CD4-positive, CD25-positive, alpha-beta regulatory T cell (primary cell): ENCODE measurements around the gene PCNT. TPM values are rescaled to one million over a fixed set of nuclear protein-coding genes. Genes with fewer than 3 reads are reported as not detected.
A peak's percentile ranks its signal among the peaks of the same experiment; 100 is the strongest.

Experiments
- ATAC-seq, 2 donors: fragments of 150-1000 bp; cut with Tn5 transposase; one replicate each; pipeline ENCODE4 v1.10.0; 2021; ENCODE audit warnings: low read depth in 2 of 2, moderate number of reproducible peaks in 2 of 2, moderate library complexity in 1 of 2
- DNase-seq, 3 donors: peaks; one replicate each; pipeline versions ENCODE4 v3.0.0 to v3.0.0-alpha.2; 2012 to 2022; ENCODE audit warnings: mixed read lengths in 1 of 3
- H3K27ac ChIP-seq: one replicate; pipeline ENCODE4 v1.7.0; 2013; ENCODE audit warnings: mild to moderate bottlenecking, low read length; ENCODE audit not compliant: insufficient read depth, poor library complexity, severe bottlenecking
- H3K27me3 ChIP-seq: one replicate; pipeline ENCODE4 v1.7.0; 2013; ENCODE audit warnings: low read length; ENCODE audit not compliant: control insufficient read depth, insufficient read depth
- H3K36me3 ChIP-seq: one replicate; pipeline ENCODE4 v1.7.0; 2013; ENCODE audit warnings: mild to moderate bottlenecking, low read length, moderate library complexity; ENCODE audit not compliant: control insufficient read depth, insufficient read depth
- H3K4me1 ChIP-seq: 2 replicates; pipeline ENCODE4 v1.7.0; 2013; ENCODE audit warnings: mild to moderate bottlenecking, low read length; ENCODE audit not compliant: insufficient read depth, control insufficient read depth, poor library complexity, severe bottlenecking
- H3K4me3 ChIP-seq: one replicate; pipeline ENCODE4 v1.7.0; 2013; ENCODE audit warnings: low read depth, mild to moderate bottlenecking, low read length, moderate library complexity
- H3K9me3 ChIP-seq, 2 experiments: 1 replicate in 1 of 2; 2 replicates in 1 of 2; pipeline ENCODE4 v1.7.0; 2013; ENCODE audit warnings: low read length in 2 of 2, mild to moderate bottlenecking in 1 of 2, moderate library complexity in 1 of 2; ENCODE audit not compliant: control insufficient read depth in 2 of 2
- H3K27ac Mint-ChIP-seq, 3 donors: one replicate each; pipeline ENCODE4 v1.8.0; 2020 to 2022; ENCODE audit warnings: mild to moderate bottlenecking in 3 of 3, mixed read lengths in 3 of 3, moderate library complexity in 2 of 3
- H3K27me3 Mint-ChIP-seq: one replicate; pipeline ENCODE4 v1.8.0; 2022; ENCODE audit warnings: mild to moderate bottlenecking, mixed read lengths
- H3K36me3 Mint-ChIP-seq: one replicate; pipeline ENCODE4 v1.8.0; 2020; ENCODE audit warnings: mixed read lengths
- H3K4me1 Mint-ChIP-seq, 4 donors: one replicate each; pipeline ENCODE4 v1.8.0; 2020 to 2022; ENCODE audit warnings: mixed read lengths in 4 of 4, mild to moderate bottlenecking in 1 of 4
- H3K4me3 Mint-ChIP-seq, 4 donors: one replicate each; pipeline ENCODE4 v1.8.0; 2020 to 2022; ENCODE audit warnings: mild to moderate bottlenecking in 4 of 4, mixed read lengths in 4 of 4, moderate library complexity in 3 of 4
- H3K9me3 Mint-ChIP-seq, 7 donors: one replicate each; pipeline ENCODE4 v1.8.0; 2020 to 2022; ENCODE audit warnings: mixed read lengths in 7 of 7, mild to moderate bottlenecking in 3 of 7, moderate library complexity in 2 of 7
- polyA plus RNA-seq, 4 donors: library from polyadenylated mRNA; unstranded; fragments of 300-500 nt; fragmentation: Illumina TruSeq; gene quantifications; one replicate each; pipeline ENCODE4 v1.2.3, GENCODE V29; 2021
- total RNA-seq: library from RNA; stranded (reverse); gene quantifications from one replicate; pipeline ENCODE4 v1.2.3, GENCODE V29; 2022

Gene PCNT
- total and polyA plus RNA-seq, 5 donors from 2014 or later = 5.3 to 64.5 (median 10.5) TPM

GRCh38 chr21:46366091-46366490 lies 42.1 kb downstream of the PCNT start:
- H3K4me1 Mint-ChIP-seq = peaks cover 0 to 20% (median 13%) of the 10 kb centered on the region in 4 donors

GRCh38 chr21:46366561-46366960 lies 42.6 kb downstream of the PCNT start:
- no peak for DNase-seq

More at GRCh38 chr21:46366091-46366490, 42.1 kb downstream of the PCNT start:
- H3K27me3 ChIP-seq = no peaks in the 10 kb centered on the region
- Mint-ChIP-seq H3K36me3 (peaks cover 33% of the 10 kb centered on the region), H3K27ac (no peak overlapping the region), H3K27me3 (no peaks in the 10 kb centered on the region), H3K4me3 (no peak overlapping the region), H3K9me3 (peaks cover 0 to 1% (median 0%) of the 10 kb centered on the region in 7 donors)
- no peak overlapping the region for H3K27ac ChIP-seq
- H3K4me1 ChIP-seq = peaks cover 12% of the 10 kb centered on the region
- no peak for ATAC-seq
- H3K36me3 ChIP-seq = peaks cover 51% of the 10 kb centered on the region
- no peak for DNase-seq
- H3K9me3 ChIP-seq = no peaks in the 10 kb centered on the region
- H3K4me3 ChIP-seq = no peak overlapping the region

DNA sequence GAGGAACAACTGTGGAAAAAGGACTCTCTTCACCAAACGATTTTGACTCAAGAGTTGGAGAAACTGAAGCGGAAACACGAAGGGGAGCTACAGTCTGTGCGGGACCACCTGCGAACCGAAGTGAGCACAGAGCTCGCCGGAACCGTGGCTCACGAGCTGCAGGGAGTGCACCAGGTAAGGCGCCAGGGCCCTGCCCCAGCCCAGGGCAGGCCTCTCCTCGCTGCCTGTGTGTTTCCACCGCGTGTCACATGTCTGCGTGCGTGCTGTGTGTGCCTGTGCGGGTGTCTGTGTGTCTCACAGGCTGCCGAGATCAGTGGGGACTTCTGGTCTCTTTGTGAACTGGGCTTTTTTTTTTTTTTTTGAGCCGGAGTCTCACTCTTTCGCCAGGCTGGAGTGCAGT lies 43.0 kb downstream of the PCNT start:
- H3K27ac Mint-ChIP-seq = no peak overlapping the region

More at GRCh38 chr21:46366561-46366960, 42.6 kb downstream of the PCNT start:
- H3K4me1 ChIP-seq = peaks cover 12% of the 10 kb centered on the region
- peaks cover 0 to 1% (median 0%) of the 10 kb centered on the region in 7 donors for H3K9me3 Mint-ChIP-seq
- no peak overlapping the region for H3K27ac Mint-ChIP-seq
- no peak overlapping the region for H3K4me3 ChIP-seq
- H3K4me3 Mint-ChIP-seq = no peak overlapping the region
- H3K36me3 ChIP-seq = peaks cover 48% of the 10 kb centered on the region
- H3K4me1 Mint-ChIP-seq = peaks cover 0 to 18% (median 13%) of the 10 kb centered on the region in 4 donors
- H3K9me3 ChIP-seq = no peaks in the 10 kb centered on the region
- ATAC-seq = no peak
- H3K27me3 Mint-ChIP-seq = no peaks in the 10 kb centered on the region
- peaks cover 30% of the 10 kb centered on the region for H3K36me3 Mint-ChIP-seq
- H3K27me3 ChIP-seq = no peaks in the 10 kb centered on the region
- no peak overlapping the region for H3K27ac ChIP-seq

DNA sequence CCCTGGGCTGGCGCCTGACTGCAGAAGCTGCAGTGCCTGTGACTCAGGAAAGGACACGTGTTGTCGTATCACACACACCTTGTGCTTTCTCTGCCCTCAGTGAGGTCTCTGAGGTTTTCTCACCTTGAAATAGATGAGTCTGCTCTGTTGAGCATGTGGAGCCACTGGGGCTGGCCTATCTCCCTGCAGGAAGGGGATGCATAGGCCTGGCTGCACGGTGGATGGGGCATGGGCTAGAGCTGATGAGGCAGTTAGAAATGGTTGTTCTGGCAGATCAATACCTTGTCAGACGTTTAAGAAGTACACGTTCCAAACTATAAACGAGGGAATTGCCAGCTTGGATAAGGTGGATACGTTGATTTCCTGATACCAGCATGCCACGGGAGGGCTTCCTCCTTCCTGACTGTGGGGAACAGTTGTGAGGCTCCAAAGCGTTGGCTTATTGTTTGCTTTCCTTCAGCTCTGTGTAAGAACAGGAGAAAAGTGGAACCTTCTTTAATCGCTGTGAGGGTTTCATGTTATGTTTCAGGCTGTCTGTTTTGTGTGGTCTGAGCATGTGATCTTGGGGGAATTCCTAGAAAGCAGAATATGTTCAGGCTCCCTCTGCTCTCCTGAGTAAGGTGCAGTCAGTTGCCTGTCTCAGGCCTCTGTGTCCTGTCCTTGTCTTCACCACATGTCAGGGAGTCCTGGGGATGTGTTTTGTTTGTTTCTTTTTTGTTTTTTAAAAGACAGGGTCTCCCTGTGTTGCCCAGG lies 44.8 kb downstream of the PCNT start:
- H3K36me3 ChIP-seq = peaks cover 30% of the 10 kb centered on the region
- no peaks in the 10 kb centered on the region for H3K9me3 Mint-ChIP-seq
- H3K27me3 Mint-ChIP-seq = no peaks in the 10 kb centered on the region
- H3K27ac Mint-ChIP-seq = peak overlapping the region; percentile 86 to 93 (median 87)
- peak in 1 of 3 donors; percentile 63 for DNase-seq
- peaks cover 27% of the 10 kb centered on the region for H3K36me3 Mint-ChIP-seq
- ATAC-seq = peak; percentile 36 to 55
- H3K27me3 ChIP-seq = no peaks in the 10 kb centered on the region
- peaks cover 12% of the 10 kb centered on the region for H3K4me1 ChIP-seq
- H3K4me1 Mint-ChIP-seq = peaks cover 0 to 17% (median 12%) of the 10 kb centered on the region in 4 donors
- no peaks in the 10 kb centered on the region for H3K9me3 ChIP-seq
- H3K27ac ChIP-seq = peak overlapping the region; percentile 55
- H3K4me3 ChIP-seq = peak overlapping the region; percentile 28
- H3K4me3 Mint-ChIP-seq = peak overlapping the region in 2 of 4 donors; percentile 26 to 59

More for the DNA sequence above, 43.0 kb downstream of the PCNT start:
- H3K27me3 Mint-ChIP-seq = no peaks in the 10 kb centered on the region
- H3K27ac ChIP-seq = no peak overlapping the region
- peaks cover 46% of the 10 kb centered on the region for H3K36me3 ChIP-seq
- no peaks in the 10 kb centered on the region for H3K9me3 ChIP-seq
- H3K4me1 ChIP-seq = peaks cover 12% of the 10 kb centered on the region
- H3K36me3 Mint-ChIP-seq = peaks cover 30% of the 10 kb centered on the region
- H3K4me1 Mint-ChIP-seq = peaks cover 0 to 21% (median 15%) of the 10 kb centered on the region in 4 donors
- H3K4me3 Mint-ChIP-seq = no peak overlapping the region
- H3K9me3 Mint-ChIP-seq = peaks cover 0 to 1% (median 0%) of the 10 kb centered on the region in 7 donors
- ATAC-seq (no peak), DNase-seq (no peak)
- H3K4me3 ChIP-seq = no peak overlapping the region
- H3K27me3 ChIP-seq = no peaks in the 10 kb centered on the region

- Mint-ChIP-seq H3K36me3 (peaks cover 27% of the 10 kb centered on the region), H3K27me3 (no peaks in the 10 kb centered on the region), H3K27ac (peak overlapping the region in 2 of 3 donors; percentile 86 to 87), H3K9me3 (no peaks in the 10 kb centered on the region), H3K4me3 (no peak overlapping the region), H3K4me1 (peaks cover 0 to 17% (median 12%) of the 10 kb centered on the region in 4 donors)
- no peaks in the 10 kb centered on the region for H3K27me3 ChIP-seq
- peak in 1 of 3 donors; percentile 12 for DNase-seq
- no peak overlapping the region for H3K4me3 ChIP-seq
- ATAC-seq = peak in 1 of 2 donors; percentile 40
- H3K4me1 ChIP-seq = peaks cover 12% of the 10 kb centered on the region
- peaks cover 28% of the 10 kb centered on the region for H3K36me3 ChIP-seq
- H3K9me3 ChIP-seq = no peaks in the 10 kb centered on the region
- H3K27ac ChIP-seq = no peak overlapping the region
These were observed 45.7 kb downstream of the PCNT start for GRCh38 chr21:46369520-46370235.

GRCh38 chr21:46371204-46372013 lies 47.5 kb downstream of the PCNT start:
- Histone ChIP-seq H3K27ac (no peak overlapping the region), H3K9me3 (no peaks in the 10 kb centered on the region), H3K36me3 (peaks cover 21% of the 10 kb centered on the region), H3K4me3 (no peak overlapping the region), H3K4me1 (peaks cover 12% of the 10 kb centered on the region), H3K27me3 (no peaks in the 10 kb centered on the region)
- ATAC-seq (no peak), DNase-seq (no peak)
- peaks cover 20% of the 10 kb centered on the region for H3K36me3 Mint-ChIP-seq
- peak overlapping the region in 1 of 4 donors; percentile 41 for H3K4me3 Mint-ChIP-seq
- H3K9me3 Mint-ChIP-seq = no peaks in the 10 kb centered on the region
- H3K27me3 Mint-ChIP-seq = no peaks in the 10 kb centered on the region
- H3K27ac Mint-ChIP-seq = peak overlapping the region in 1 of 3 donors; percentile 31
- H3K4me1 Mint-ChIP-seq = peaks cover 0 to 17% (median 13%) of the 10 kb centered on the region in 4 donors

GRCh38 chr21:46372014-46372485 lies 48.1 kb downstream of the PCNT start:
- H3K27ac Mint-ChIP-seq = peak overlapping the region in 1 of 3 donors; percentile 52

More at GRCh38 chr21:46372014-46372485, 48.1 kb downstream of the PCNT start:
- Histone ChIP-seq H3K27me3 (no peaks in the 10 kb centered on the region), H3K4me1 (peaks cover 12% of the 10 kb centered on the region), H3K9me3 (no peaks in the 10 kb centered on the region), H3K36me3 (peaks cover 15% of the 10 kb centered on the region), H3K27ac (no peak overlapping the region), H3K4me3 (no peak overlapping the region)
- Mint-ChIP-seq H3K36me3 (peaks cover 20% of the 10 kb centered on the region), H3K27me3 (no peaks in the 10 kb centered on the region), H3K9me3 (no peaks in the 10 kb centered on the region), H3K4me3 (no peak overlapping the region), H3K4me1 (peaks cover 0 to 19% (median 15%) of the 10 kb centered on the region in 4 donors)
- DNase-seq (no peak), ATAC-seq (no peak)
